Ovary (tissue), 3 donors: Measurements from ENCODE around the gene TYW5.

Experiments used
- POLR2A ChIP-seq: fragments of 450-650 bp; IDR thresholded peaks from one replicate; pipeline ENCODE4 v1.6.1; 2017; ENCODE audit warnings: antibody characterized with exemption, mild to moderate bottlenecking, moderate library complexity
- TF ChIP-seq, protein P1 (sequence below), 3 donors: fragments of 450-650 bp in 2 of 3; fragments of 200-600 bp in 1 of 3; IDR thresholded peaks; one replicate each; pipeline versions ENCODE4 v1.5.1 to v1.8.0; 2016 to 2022; ENCODE audit warnings: antibody characterized with exemption in 3 of 3, mild to moderate bottlenecking in 1 of 3
- donor health status: DM: no; HTN: no; CAD: no.

DNA sequence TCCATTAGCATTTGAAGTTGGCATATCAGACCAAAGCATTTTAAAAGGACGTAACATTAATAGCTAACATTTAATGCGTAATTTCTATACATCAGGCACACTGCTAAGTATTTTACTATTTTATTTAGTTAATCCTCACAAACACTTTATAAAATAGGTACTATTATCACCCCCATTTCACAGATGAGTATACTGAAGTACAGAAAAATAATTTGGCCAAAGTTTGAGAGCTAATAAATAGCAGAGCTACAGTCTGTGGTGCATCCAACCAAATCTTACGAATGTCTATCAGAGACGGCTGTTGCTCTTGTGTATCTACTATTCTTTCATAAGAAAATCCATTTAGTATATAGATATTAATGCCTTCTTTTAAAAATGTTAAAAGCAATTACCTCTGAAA, 11.9 kb downstream of the TYW5 start:
- TF ChIP-seq, protein P1, sequence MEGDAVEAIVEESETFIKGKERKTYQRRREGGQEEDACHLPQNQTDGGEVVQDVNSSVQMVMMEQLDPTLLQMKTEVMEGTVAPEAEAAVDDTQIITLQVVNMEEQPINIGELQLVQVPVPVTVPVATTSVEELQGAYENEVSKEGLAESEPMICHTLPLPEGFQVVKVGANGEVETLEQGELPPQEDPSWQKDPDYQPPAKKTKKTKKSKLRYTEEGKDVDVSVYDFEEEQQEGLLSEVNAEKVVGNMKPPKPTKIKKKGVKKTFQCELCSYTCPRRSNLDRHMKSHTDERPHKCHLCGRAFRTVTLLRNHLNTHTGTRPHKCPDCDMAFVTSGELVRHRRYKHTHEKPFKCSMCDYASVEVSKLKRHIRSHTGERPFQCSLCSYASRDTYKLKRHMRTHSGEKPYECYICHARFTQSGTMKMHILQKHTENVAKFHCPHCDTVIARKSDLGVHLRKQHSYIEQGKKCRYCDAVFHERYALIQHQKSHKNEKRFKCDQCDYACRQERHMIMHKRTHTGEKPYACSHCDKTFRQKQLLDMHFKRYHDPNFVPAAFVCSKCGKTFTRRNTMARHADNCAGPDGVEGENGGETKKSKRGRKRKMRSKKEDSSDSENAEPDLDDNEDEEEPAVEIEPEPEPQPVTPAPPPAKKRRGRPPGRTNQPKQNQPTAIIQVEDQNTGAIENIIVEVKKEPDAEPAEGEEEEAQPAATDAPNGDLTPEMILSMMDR (IDR thresholded peaks at IDR 0.05) = no peak
- TF ChIP-seq POLR2A = no peak
